ENCODE results near the gene PTPRT. TPM values are rescaled to one million over a fixed set of nuclear protein-coding genes. Genes with fewer than 3 reads are reported as not detected.

The PTPRT gene
- total and polyA plus RNA-seq, 10 of the 15 experiments (the other 5 are each of a cell fraction or from before 2014, with no cell fraction given): not detected

GRCh38 chr20:43068482-43068881 lies 121.2 kb downstream of the PTPRT start:
- H3K79me2 ChIP-seq (ENCODE audit: control insufficient read depth, insufficient read depth, low read length): no peaks in the 10 kb centered on the region
- ChIA-PET SMC1A (ENCODE audit: uncharacterized antibody, unreplicated experiment) (interaction anchor here (0.6 kb wide), 1 partner anchor 17 kb away, joined by 4 read pairs; no protein-coding TSS in a partner anchor), RAD21 (ENCODE audit: unreplicated experiment) (no interaction called here), CTCF (no interaction called here), POLR2A (no interaction called here)
- H3K9me3 ChIP-seq (replicated peaks; ENCODE audit: control insufficient read depth, insufficient read depth, low read length): no peaks in the 10 kb centered on the region
- intact Hi-C loops (cut with micrococcal nuclease; ENCODE audit: unreplicated experiment): no loop called here
- H4K20me1 ChIP-seq (ENCODE audit: control insufficient read depth, insufficient read depth): no peaks in the 10 kb centered on the region
- H3K27me3 ChIP-seq (replicated peaks in 1 of 2; ENCODE audit: control insufficient read depth in 2 of 2, insufficient read depth in 2 of 2, low read length in 1 of 2): no peaks in the 10 kb centered on the region
- no peak for DNase-seq (ENCODE audit: low read depth, low spot score)
- H2AFZ ChIP-seq (ENCODE audit: control insufficient read depth, low read depth, low read length): no peak overlapping the region
- H3K4me3 ChIP-seq: no peak overlapping the region
- in situ Hi-C loops (cut with MboI): no loop called here
- no peak overlapping the region for H3K4me2 ChIP-seq (ENCODE audit: control insufficient read depth, insufficient read depth)
- no peak for FAIRE-seq
- no peaks in the 10 kb centered on the region for H3K4me1 ChIP-seq (ENCODE audit: control insufficient read depth, insufficient read depth, low read length)
- no TSS peak for BruUV-seq (replicated peaks)
- no peak for ATAC-seq
- H3K27ac ChIP-seq (ENCODE audit: control insufficient read depth, insufficient read depth): no peak overlapping the region
- no peak overlapping the region for H3K9ac ChIP-seq (ENCODE audit: control insufficient read depth, insufficient read depth, low read length)
- 23% methylated on average over 1 of the region's 1 CpG for WGBS (ENCODE audit: insufficient coverage, insufficient replicate concordance, low lambda C conversion rate, missing lambda C conversion rate)
- TF ChIP-seq MEF2A (IDR thresholded peaks at IDR 0.05; ENCODE audit: insufficient read depth, low read depth, low read length): no peak
- no peak for TF ChIP-seq NR2F1 (conservative IDR thresholded peaks at IDR 0.05)
- TF ChIP-seq MYC (IDR thresholded peaks at IDR 0.05; ENCODE audit: insufficient read depth, insufficient read length, insufficient replicate concordance, low read length, severe bottlenecking): no peak
- no peak for TF ChIP-seq STAT3 (IDR thresholded peaks at IDR 0.05; ENCODE audit: low read depth, low read length)
- no peak for TF ChIP-seq NR2C2 (IDR thresholded peaks at IDR 0.05; ENCODE audit: borderline replicate concordance, control insufficient read depth, insufficient read length, low read depth)
- no peak for TF ChIP-seq HSF1 (IDR thresholded peaks at IDR 0.05; ENCODE audit: low read depth, low read length)
- no peak for TF ChIP-seq HCFC1 (IDR thresholded peaks at IDR 0.05; ENCODE audit: low read length)
- TF ChIP-seq CBX5 (IDR thresholded peaks at IDR 0.05; ENCODE audit: low read depth): no peak
- no peak for TF ChIP-seq ZBTB11 (CRISPR knock-in tag; IDR thresholded peaks at IDR 0.05)
- no peak for TF ChIP-seq RUNX3 (IDR thresholded peaks at IDR 0.05; ENCODE audit: low read length)
- no peak for TF ChIP-seq SREBF2 (IDR thresholded peaks at IDR 0.05; ENCODE audit: low read length)
- TF ChIP-seq NKRF (conservative IDR thresholded peaks at IDR 0.05): no peak
- TF ChIP-seq ZBED1 (IDR thresholded peaks at IDR 0.05; ENCODE audit: borderline replicate concordance): no peak
- TF ChIP-seq LARP7 (IDR thresholded peaks at IDR 0.05): no peak
- TF ChIP-seq ZNF24 (IDR thresholded peaks at IDR 0.05): no peak
- no peaks in the 10 kb centered on the region for H3K36me3 ChIP-seq (ENCODE audit: control insufficient read depth in 2 of 2, insufficient read depth in 2 of 2, low read length in 1 of 2)
